ENCODE results near the gene EIF5B. TPM values are rescaled to one million over a fixed set of nuclear protein-coding genes. Genes with fewer than 3 reads are reported as not detected.
A peak's percentile ranks its signal among the peaks of the same experiment; 100 is the strongest.

The EIF5B gene
- total RNA-seq, 1 donor from 2014 or later: 24.5 TPM

DNA sequence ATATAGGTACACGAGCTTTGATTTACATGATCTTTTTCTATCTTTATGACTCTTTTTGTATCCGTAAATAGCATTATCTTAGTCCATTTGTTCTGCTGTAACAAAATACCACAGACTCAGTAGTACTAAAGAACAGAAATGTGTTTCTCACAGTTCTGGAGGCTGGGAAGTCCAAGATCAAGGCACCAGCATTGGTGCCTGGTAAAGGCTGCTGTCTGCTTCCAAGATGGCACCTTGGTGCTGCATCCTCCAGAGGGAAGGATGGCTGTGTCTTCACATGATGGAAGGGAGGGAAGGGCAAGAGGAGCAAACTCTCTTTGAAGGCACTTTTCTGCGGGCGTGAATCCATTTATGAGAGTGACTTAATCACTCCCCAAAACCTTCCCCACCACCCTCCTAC is 36.0 kb downstream of the EIF5B start:
- DNase-seq (ENCODE audit: low spot score): no peak

GRCh38 chr2:99374747-99375146 is 37.6 kb downstream of the EIF5B start:
- DNase-seq (ENCODE audit: low spot score): no peak

- no peak for DNase-seq (ENCODE audit: low spot score)
Observed at GRCh38 chr2:99376254-99376864, 39.2 kb downstream of the EIF5B start.

GRCh38 chr2:99377879-99378278 is 40.7 kb downstream of the EIF5B start:
- DNase-seq (ENCODE audit: low spot score): no peak

GRCh38 chr2:99380376-99381010 is 43.3 kb downstream of the EIF5B start:
- DNase-seq (ENCODE audit: low spot score): no peak

GRCh38 chr2:99382143-99382542 is 45.0 kb downstream of the EIF5B start:
- DNase-seq (ENCODE audit: low spot score): no peak

- DNase-seq (ENCODE audit: low spot score): no peak
Observed at GRCh38 chr2:99386011-99386410, 48.8 kb downstream of the EIF5B start.

DNA sequence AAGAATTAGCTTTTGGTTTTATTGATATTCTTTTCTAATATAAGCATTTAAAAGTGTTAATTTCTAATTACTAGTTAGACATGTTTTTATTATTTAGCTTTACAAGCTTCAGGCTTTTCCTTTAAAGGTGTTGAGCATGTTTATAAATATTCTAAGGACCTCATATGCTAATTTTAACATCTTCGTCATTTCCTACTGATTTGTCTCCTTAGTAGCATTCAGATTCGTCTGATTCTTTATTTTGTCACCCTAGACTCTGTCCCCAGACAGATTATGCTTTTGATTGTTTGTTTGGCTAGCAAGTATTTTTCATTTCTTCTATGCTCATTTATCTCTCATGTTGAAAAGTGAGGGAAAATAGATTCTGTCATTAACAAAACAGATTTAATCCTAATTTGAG is 51.7 kb downstream of the EIF5B start:
- no peak for DNase-seq (ENCODE audit: low spot score)

DNA sequence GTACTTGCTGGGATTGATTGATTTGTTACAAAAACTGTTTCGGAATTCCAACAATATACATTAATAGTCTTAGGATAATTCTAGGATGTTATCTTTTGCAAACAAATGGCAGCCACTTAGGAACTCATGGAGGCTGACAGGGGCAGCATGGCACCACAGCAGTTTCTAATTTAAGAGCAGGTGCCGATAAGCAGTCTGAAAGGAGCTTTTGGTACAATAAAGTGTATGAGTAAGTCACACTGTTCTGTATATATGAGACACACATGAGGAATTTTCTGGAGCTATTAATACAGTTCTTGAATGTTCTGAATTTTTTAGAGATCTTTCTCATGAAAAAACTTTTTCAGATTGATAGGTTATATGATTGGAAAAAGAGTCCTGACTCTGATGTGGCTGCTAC is 52.2 kb downstream of the EIF5B start:
- DNase-seq (ENCODE audit: low spot score): no peak

DNA sequence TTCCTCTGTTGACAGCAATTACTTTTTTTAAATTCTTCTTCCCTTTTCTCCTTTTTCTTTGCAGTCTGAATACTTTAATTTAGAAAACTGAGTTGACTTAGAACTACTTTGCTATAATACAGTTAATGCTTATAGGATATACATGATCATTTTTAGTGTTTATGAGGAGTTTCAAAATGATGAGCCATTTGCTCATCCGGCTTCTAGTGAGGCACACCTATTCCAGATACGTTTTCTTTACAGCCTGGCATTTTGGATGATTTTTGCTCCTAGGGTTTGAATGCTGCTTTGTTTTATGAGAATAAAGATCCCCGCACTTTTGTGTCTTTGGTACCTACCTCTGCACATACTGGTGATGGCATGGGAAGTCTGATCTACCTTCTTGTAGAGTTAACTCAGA is 52.8 kb downstream of the EIF5B start:
- DNase-seq (ENCODE audit: low spot score): no peak

- no peak for DNase-seq (ENCODE audit: low spot score)
Observed at GRCh38 chr2:99395589-99396130, 58.5 kb downstream of the EIF5B start.

- DNase-seq (ENCODE audit: low spot score): no peak
Observed at GRCh38 chr2:99397266-99397920, 60.2 kb downstream of the EIF5B start.

- DNase-seq (ENCODE audit: low spot score): no peak
Observed at GRCh38 chr2:99398303-99398702, 61.1 kb downstream of the EIF5B start.

DNA sequence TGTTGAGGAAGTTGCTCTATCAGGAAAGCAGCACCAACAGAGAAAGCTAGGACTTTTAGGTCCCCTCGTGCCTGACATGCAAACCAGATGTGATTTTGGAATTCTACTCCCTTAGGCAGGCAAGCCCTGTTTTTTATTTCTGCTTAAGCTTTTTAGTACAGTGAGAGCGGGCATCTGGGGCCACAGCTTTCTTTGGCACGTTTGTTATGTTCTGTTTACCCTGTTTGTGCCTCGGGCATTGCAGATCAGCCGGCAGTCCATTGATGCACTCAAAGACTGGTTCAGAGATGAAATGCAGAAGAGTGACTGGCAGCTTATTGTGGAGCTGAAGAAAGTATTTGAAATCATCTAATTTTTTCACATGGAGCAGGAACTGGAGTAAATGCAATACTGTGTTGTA is 61.9 kb downstream of the EIF5B start:
- no peak for DNase-seq (ENCODE audit: low spot score)

DNA sequence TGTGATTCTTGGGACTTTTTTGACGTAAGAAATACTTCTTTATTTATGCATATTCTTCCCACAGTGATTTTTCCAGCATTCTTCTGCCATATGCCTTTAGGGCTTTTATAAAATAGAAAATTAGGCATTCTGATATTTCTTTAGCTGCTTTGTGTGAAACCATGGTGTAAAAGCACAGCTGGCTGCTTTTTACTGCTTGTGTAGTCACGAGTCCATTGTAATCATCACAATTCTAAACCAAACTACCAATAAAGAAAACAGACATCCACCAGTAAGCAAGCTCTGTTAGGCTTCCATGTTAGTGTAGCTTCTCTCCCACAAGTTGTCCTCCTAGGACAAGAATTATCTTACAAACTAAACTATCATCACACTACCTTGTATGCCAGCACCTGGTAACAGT is 62.6 kb downstream of the EIF5B start:
- DNase-seq (ENCODE audit: low spot score): no peak

DNA sequence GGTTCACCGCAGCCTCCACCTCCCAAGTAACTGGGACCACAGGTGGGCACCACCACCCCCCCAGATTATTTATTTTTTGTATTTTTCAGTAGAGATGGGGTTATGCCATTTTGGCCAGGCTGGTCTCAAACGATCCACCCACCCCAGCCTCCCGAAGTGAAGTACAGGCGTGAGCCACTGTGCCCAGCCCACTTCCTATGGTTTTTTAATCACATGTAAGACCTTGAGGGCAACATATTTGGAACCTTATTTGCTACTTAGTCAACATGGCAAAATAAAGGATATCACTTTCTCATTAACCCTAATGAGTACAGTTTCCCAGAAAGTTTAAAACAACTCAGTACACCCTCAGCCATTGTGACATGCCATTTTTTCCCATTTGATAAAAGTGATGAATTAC is 64.7 kb downstream of the EIF5B start:
- DNase-seq (ENCODE audit: low spot score): no peak

- no peak for DNase-seq (ENCODE audit: low spot score)
Observed at GRCh38 chr2:99403084-99403483, 65.9 kb downstream of the EIF5B start.

DNA sequence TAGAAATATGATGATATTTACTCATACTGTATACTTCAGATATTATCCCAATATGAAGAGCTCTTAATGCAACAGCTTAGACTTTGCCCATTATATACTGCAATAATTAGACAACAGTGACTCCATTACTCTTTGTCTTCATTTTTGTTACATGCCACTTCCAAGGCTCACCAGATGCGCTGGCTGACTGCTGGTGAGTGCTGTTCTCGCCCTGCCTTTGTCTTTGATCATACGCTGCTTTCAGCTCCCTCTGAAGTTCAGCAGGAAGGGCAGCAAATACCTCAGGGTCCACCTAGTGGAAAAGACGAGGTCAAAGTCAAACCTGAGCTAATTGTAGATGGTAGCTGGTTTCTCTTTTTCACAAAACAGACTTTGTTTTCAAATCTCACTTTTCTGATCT is 66.3 kb downstream of the EIF5B start:
- peak; percentile 13 for DNase-seq (ENCODE audit: low spot score)

GRCh38 chr2:99404039-99404796 is 67.0 kb downstream of the EIF5B start:
- DNase-seq (ENCODE audit: low spot score): no peak

GRCh38 chr2:99404797-99405669 is 67.8 kb downstream of the EIF5B start:
- DNase-seq (ENCODE audit: low spot score): no peak

DNA sequence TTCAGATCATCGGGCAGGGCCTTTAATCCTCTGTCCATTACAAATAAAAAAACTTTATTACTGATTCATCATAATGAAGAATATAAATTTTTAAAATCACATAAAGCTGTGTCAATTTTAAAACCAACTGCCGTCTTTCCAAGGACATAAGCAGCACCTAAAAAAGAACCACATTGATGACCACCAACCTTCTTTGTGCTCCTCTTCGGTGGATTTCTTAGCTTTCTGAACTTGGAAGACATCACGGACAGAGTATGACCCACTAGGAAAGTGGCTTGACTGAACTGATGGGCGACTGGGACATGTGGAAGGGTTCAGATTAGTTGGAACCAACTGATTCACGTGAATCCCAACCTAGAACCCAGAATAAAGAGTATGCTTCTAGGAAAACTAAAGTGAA is 68.9 kb downstream of the EIF5B start:
- no peak for DNase-seq (ENCODE audit: low spot score)
